Inflammatory macrophage (primary cell): ENCODE data around the gene ZBED4.

Experiments used
- DNase-seq, 2 donors: peaks; one replicate each; pipeline ENCODE4 v3.0.0-alpha.2; 2020 to 2022

ZBED4 gene

GRCh38 chr22:49905465-49905864 lies 51.8 kb downstream of the ZBED4 start:
- DNase-seq: no peak

DNA sequence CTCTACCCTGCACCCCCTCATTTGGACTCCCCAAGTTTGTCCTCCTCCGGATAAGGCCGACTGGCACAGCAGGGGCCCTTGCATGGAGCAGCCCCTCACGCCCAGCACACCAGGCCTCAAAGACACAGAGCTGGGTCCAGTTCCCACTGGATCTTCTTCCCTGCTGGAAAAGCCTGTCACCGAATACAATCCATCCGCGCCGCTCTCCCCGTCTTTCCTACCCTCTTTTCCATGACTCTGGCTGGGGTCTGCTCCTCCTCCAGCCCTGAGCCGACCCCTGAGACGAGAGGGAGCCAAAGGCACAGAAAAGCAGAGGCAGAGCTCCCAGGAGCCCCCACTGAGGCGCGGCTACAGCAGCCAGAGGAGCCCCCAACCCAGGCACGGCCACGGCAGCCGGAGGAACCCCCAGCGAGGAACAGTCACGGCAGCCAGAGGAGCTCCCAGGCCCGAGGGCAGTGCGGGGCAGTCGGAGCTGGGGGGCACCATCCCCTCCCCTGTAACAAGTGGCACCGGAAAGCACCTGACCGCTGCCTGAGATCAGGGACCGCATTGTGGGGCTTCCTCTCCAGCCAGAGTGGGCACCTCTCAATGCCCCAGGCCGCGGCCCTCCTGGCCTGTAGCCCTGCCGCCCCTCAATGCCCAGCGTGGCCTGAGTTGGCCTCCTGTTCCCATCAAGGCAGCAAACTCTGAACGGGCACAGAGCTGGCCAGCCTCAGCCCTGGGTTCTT lies 52.6 kb downstream of the ZBED4 start:
- DNase-seq: no peak

- no peak for DNase-seq
These were observed 53.2 kb downstream of the ZBED4 start for GRCh38 chr22:49906799-49907290.

DNA sequence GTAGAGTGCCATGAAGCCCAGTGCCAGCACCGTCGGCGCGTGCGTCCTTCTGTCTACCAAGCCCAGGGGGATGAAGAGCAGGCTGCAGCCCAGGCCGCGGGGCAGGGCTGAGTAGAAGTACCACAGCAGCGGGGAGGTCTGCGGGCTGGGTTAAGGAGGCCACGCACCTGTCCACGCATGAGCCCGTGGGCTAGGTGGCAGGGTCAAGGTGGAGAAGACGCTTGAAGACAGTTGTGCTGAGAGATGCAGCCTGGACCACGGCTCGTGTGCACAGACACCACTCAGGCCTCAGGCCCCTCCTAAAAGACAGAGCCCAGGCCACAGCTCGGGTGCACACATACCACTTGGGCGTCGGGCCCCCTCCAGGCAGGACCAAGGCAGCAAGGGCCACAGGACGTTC lies 54.2 kb downstream of the ZBED4 start:
- no peak for DNase-seq

- DNase-seq: no peak
These were observed 56.0 kb downstream of the ZBED4 start for GRCh38 chr22:49909476-49910205.

DNA sequence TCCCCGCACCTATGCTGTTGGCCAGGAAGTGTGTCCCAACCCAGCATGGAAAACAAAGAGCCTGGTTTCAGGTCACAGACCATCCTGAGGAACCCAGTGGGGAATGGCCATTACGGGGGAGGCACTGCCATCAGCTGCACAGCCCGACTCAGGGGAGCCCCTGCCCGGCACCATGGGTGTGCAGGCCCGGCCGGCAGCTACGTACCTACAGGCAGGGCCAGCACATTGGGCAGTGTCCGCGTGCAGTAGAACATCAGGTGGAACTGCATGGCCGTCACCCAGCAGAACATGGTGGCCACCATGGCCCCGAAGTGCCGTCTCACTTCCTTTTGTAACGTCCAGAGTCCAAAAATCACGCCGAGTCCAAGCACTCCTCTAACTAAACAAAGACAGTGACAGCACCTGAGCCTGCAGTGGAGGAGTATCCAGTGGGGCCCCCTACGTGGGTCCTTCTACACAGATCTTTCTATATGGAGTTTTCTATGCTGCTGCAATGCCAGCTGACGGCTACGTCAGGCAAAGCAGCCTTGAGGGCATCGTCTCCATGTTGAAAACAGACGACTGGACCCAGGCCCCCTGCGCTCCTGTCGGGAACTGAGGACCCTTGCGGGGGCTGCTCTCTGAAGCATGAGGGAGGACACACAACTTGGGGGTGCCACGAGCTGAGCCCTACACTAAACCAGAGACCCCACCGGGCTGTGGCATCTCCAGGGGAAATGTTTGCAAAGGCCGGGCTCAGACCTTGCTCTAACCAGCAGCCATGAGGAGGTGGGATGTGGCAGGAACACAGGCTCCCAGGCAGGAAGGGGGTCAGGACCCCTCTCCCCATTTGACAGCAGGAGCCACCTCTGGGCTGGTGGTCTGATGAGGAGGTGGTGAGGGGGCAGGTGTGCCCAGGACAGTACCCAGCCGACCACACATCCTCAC lies 56.8 kb downstream of the ZBED4 start:
- no peak for DNase-seq

- no peak for DNase-seq
These were observed 58.4 kb downstream of the ZBED4 start for GRCh38 chr22:49911881-49912625.

- no peak for DNase-seq
These were observed 59.4 kb downstream of the ZBED4 start for GRCh38 chr22:49913026-49913425.

- no peak for DNase-seq
These were observed 59.8 kb downstream of the ZBED4 start for GRCh38 chr22:49913446-49913845.

DNA sequence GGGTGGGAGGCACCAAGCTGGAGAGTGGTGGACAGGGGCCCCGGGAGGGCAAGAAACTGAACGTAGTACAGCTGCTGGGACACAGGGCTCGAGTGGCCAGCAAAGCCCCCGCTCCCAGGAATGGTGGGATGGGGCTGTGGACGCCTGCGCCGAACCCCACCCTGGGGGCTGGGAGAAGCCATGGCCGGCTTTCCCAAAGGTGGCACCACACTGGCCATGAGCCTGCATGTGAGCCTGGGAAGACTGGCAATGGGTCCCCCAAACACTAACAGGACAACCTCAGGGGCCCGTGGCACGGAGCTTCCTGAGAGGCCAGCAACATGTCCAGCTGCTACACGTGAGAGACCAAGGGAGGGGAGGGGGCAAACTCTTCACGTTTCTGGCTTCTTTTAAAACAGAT lies 60.6 kb downstream of the ZBED4 start:
- no peak for DNase-seq

DNA sequence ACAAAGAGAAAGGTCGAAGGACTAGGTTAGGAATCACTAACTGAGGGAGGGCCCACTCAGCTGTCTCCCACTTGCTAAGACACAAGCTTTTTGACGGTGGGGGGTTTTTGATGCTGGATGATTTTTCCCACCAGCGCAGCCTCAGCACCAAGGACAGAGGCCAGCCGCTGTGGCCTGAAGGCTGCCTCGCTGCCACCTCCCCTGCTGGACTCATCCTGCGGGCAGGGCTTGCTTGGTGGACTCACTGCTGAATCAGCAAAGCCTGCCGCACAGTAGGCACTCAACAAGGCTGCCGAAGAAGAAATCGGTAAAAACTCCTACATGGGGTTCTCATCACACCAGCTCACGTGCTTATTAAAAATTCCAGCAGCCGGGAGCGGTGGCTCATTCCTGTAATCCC lies 62.0 kb downstream of the ZBED4 start:
- no peak for DNase-seq

- DNase-seq: no peak
These were observed 63.2 kb downstream of the ZBED4 start for GRCh38 chr22:49916831-49917230.

DNA sequence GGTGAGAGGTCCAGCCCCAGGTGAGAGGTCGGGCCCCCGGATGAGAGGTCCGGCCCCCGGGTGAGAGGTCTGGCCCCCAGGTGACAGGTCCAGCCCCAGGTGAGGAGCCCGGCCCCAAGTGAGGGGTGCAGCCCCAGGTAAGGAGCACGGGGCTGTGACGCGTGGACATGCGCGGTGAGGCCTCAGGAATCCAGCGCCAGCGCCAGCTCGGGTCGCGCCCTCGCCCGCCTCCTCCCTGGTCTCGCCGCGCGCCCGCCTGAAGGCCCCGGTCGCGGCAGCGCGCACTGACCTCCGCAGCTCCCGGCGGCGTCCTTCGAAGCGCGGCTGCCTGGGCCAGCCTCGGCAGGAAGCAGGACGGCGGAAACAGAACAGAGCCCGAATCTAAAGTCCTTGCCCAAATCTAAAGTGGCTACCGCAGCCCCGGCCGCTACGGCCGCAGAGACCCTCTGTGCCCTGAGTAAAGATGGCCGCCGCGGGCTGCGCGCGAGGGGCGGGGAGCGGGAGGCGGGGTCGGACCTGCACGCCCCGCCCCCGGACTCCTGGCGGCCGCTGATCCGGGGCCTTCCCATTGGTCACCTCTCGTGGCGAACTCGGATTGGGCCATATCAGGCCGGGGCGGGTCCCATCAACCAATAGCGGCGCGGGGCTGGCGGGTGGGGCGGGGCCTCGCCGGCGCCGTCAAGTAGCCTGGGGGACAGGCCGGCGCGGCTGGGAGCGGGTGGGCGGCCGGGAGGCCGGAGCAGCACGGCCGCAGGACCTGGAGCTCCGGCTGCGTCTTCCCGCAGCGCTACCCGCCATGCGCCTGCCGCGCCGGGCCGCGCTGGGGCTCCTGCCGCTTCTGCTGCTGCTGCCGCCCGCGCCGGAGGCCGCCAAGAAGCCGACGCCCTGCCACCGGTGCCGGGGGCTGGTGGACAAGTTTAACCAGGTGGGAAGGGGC lies 64.6 kb downstream of the ZBED4 start, which contains the start of the genes ALG12 and CRELD2:
TSS of gene ALG12 (minus strand) at position 465 of the 937 bp plus-strand sequence. CDS start 4,673 bp downstream, outside the sequence.
TSS of gene CRELD2 (plus strand) at position 661 of the 937 bp plus-strand sequence. CDS start at position 797, 136 bp downstream.
- peak; percentile 98 to 99 for DNase-seq

DNA sequence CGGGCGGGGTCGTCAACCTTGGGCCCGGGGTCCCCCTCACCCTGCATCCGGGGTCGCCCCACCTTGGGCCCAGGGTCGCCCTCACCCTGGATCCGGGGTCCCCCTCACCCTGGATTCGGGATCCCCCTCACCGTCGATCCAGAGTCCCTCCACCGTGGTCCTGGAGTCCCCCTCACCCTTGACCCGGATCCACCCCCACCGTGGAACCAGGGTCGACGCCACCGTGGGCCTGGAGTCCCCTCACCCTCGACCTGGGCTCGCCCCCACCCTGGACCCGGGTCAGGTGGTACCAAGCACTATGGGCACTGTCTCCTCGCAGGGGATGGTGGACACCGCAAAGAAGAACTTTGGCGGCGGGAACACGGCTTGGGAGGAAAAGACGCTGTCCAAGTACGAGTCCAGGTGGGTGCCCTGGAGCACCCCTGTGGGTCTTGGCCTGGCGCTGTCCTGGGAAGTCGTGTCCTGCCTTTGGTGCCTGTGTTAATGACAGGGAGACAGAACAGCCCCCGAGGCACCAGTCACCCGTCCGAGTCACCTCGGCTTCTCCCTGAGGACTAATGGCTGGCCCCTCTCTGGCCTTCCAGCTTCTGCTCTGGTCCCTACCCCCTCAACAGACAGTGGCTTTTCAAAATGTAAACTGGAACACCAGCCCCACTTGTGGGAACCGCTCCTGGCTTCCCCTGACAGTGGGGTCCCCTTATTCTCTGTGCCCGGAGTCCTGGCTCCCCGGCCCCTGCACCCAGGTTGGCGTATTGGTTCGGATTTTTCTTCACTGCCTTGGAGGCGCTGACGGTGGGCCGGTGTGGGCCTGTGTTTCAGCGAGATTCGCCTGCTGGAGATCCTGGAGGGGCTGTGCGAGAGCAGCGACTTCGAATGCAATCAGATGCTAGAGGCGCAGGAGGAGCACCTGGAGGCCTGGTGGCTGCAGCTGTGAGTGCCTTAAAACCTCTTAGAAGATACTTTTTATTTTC lies 65.6 kb downstream of the ZBED4 start:
- no peak for DNase-seq

- DNase-seq: no peak
These were observed 67.2 kb downstream of the ZBED4 start for GRCh38 chr22:49920859-49921258.

DNA sequence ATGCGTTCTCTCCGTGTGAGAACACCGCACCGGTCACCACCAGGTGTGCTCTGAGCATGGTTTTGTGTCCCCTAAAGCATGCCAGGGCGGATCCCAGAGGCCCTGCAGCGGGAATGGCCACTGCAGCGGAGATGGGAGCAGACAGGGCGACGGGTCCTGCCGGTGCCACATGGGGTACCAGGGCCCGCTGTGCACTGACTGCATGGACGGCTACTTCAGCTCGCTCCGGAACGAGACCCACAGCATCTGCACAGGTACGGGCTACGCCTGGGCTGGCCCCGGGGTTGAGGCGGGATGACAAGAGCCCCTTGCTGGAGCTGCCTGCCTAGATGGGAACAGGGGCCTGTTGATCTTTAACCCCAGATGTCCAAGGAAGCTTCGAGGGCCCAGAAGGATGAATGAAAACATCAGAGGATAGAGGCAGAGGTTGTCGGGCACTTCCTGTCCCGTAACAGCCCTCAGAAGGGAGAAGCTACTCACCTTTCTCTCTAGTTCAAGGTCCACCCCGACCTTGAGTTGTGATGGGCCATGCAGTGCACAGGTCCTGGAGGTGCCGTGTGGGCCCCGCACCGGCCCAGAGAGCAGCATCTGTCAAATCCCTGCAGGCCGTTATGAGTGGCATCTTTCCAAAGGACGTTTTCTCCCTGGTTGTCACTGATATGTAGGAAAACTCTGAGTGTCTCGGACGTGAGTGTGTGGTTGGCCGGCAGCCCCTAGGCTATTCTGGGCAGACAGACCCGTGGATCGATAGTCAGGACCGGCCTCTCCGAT lies 68.0 kb downstream of the ZBED4 start:
- DNase-seq: no peak

GRCh38 chr22:49922484-49922883 lies 68.8 kb downstream of the ZBED4 start:
- DNase-seq: no peak

DNA sequence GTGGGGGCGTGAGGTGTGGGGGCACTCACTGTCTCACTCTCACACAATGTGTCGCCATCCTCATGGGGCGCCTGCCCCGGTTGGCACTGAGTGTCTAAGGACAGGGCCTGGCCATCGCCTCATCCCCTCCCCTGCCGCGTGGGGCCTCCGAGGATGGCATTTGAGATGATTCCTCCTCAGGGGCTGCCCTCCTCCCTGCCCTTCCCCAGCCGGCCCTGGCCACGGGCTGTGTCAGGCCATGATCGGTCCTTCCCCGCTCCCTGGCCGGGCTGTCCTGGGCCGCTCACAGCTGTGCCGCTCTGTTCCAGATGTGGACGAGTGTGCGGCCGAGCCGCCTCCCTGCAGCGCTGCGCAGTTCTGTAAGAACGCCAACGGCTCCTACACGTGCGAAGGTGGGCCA lies 69.3 kb downstream of the ZBED4 start:
- DNase-seq: no peak

DNA sequence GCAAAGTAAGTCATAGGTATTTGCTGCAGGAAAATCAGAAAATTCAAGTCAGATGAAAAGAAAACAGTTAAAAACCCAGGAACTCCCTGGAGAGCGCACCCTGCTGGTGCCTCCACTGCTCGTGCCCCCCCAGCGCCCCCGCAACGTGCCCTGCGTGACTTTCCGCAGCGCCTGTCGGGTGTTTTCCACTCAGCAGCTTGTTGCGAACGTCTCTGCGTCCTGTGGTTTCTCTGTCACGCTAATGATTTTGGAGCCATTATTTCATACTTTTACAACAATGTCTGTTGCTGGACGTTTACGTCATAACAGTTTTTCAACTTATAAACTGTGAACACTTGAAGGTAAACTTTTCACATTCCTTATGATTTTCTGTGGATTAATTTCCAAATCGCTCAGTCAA lies 69.8 kb downstream of the ZBED4 start:
- no peak for DNase-seq
